Left ventricle myocardium inferior (tissue), 1 donor: Measurements from ENCODE around the gene GPC5. TPM values are rescaled to one million over a fixed set of nuclear protein-coding genes. Genes with fewer than 3 reads are reported as not detected.

ENCODE experiments used
- DNase-seq: peaks from one replicate; pipeline ENCODE4 v3.0.0-alpha.2; 2020
- H3K27ac ChIP-seq: fragments of 200-600 bp; replicated peaks from 2 replicates; pipeline ENCODE4 v1.8.0; 2021
- H3K27me3 ChIP-seq: fragments of 200-600 bp; 2 replicates; pipeline ENCODE4 v1.8.0; 2021; ENCODE audit warnings: low read depth
- H3K36me3 ChIP-seq: fragments of 200-600 bp; 2 replicates; pipeline ENCODE4 v1.8.0; 2021
- H3K4me1 ChIP-seq: fragments of 200-600 bp; 2 replicates; pipeline ENCODE4 v1.8.0; 2021
- H3K4me3 ChIP-seq: fragments of 200-600 bp; 2 replicates; pipeline ENCODE4 v1.8.0; 2021; ENCODE audit warnings: mild to moderate bottlenecking, moderate library complexity
- H3K9me3 ChIP-seq: fragments of 200-600 bp; replicated peaks from 2 replicates; pipeline ENCODE4 v1.8.0; 2021
- CTCF ChIP-seq: fragments of 200-600 bp; IDR thresholded peaks from 2 replicates; pipeline ENCODE4 v1.8.0; 2021; ENCODE audit warnings: antibody characterized with exemption, mild to moderate bottlenecking, borderline replicate concordance
- intact Hi-C: fragments of 100-400 bp; cut with micrococcal nuclease; formaldehyde crosslinking; loops from one replicate; pipeline ENCODE4 v1.11.0; 2022
- total RNA-seq: library from RNA; stranded (reverse); fragmentation: NEBNext Ultra II Directional; extraction: Animal tissue kit (Norgen Biotek cat#: 25700); gene quantifications from one replicate; pipeline ENCODE4 v1.2.1, GENCODE V29; 2021
- donor health status: DM: no; HTN: yes; CAD: no; lungs with severe emphysema.

GPC5 gene
- total RNA-seq, 1 donor from 2014 or later, result 1.5 TPM

- Histone ChIP-seq H3K4me3 (no peak overlapping the region), H3K9me3 (no peaks in the 10 kb centered on the region), H3K27me3 (no peaks in the 10 kb centered on the region), H3K27ac (no peak overlapping the region), H3K36me3 (no peaks in the 10 kb centered on the region), H3K4me1 (no peaks in the 10 kb centered on the region)
- intact Hi-C loops, result no loop called here
- TF ChIP-seq CTCF, result no peak
- DNase-seq, result no peak
Observed at GRCh38 chr13:91768746-91769145, 370.3 kb downstream of the GPC5 start.

GRCh38 chr13:91771229-91771628 is 372.8 kb downstream of the GPC5 start:
- H3K4me1 ChIP-seq, result no peaks in the 10 kb centered on the region
- intact Hi-C loops, result no loop called here

GRCh38 chr13:91773591-91774227 is 375.3 kb downstream of the GPC5 start:
- Histone ChIP-seq H3K36me3 (no peaks in the 10 kb centered on the region), H3K27me3 (no peaks in the 10 kb centered on the region), H3K27ac (no peak overlapping the region), H3K4me3 (no peak overlapping the region), H3K4me1 (no peaks in the 10 kb centered on the region), H3K9me3 (no peaks in the 10 kb centered on the region)
- intact Hi-C loops, result no loop called here
- TF ChIP-seq CTCF, result no peak
- DNase-seq, result no peak

More at GRCh38 chr13:91771229-91771628, 372.8 kb downstream of the GPC5 start:
- Histone ChIP-seq H3K27ac (no peak overlapping the region), H3K4me3 (no peak overlapping the region), H3K36me3 (no peaks in the 10 kb centered on the region), H3K9me3 (no peaks in the 10 kb centered on the region), H3K27me3 (no peaks in the 10 kb centered on the region)
- no peak for TF ChIP-seq CTCF
- no peak for DNase-seq

GRCh38 chr13:91774397-91774796 is 376.0 kb downstream of the GPC5 start:
- intact Hi-C loops, result no loop called here
- TF ChIP-seq CTCF, result no peak
- Histone ChIP-seq H3K9me3 (no peaks in the 10 kb centered on the region), H3K36me3 (no peaks in the 10 kb centered on the region), H3K4me1 (no peaks in the 10 kb centered on the region), H3K4me3 (no peak overlapping the region), H3K27ac (no peak overlapping the region), H3K27me3 (no peaks in the 10 kb centered on the region)
- no peak for DNase-seq

- H3K4me1 ChIP-seq, result no peaks in the 10 kb centered on the region
- TF ChIP-seq CTCF, result no peak
- no peaks in the 10 kb centered on the region for H3K36me3 ChIP-seq
- DNase-seq, result no peak
- no peak overlapping the region for H3K27ac ChIP-seq
- intact Hi-C loops, result no loop called here
- no peaks in the 10 kb centered on the region for H3K9me3 ChIP-seq
- no peaks in the 10 kb centered on the region for H3K27me3 ChIP-seq
- H3K4me3 ChIP-seq, result no peak overlapping the region
Observed at GRCh38 chr13:91776611-91777193, 378.3 kb downstream of the GPC5 start.
